ENCODE data around the gene MINK1. TPM values are rescaled to one million over a fixed set of nuclear protein-coding genes. Genes with fewer than 3 reads are reported as not detected.
A peak's percentile ranks its signal among the peaks of the same experiment; 100 is the strongest.

Gene MINK1
- 100 to 1,000 TPM in 1 of 4 donors, 10 to 100 TPM in 3; 49.2 to 110 (median 64.7) TPM for polyA plus RNA-seq
- long read RNA-seq, donor 1 = 0 reads
- long read RNA-seq, donor 2, partial matches to known transcripts = 0 of 1 reads
- long read RNA-seq, donor 2, other reads (novel, unspliced or antisense) = 0 of 1 reads
- long read RNA-seq, donor 3, partial matches to known transcripts = 33 of 34 reads
- long read RNA-seq, donor 3, other reads (novel, unspliced or antisense) = 0 of 34 reads
- long read RNA-seq, donor 4 = 0 reads
- long read RNA-seq, donor 5, partial matches to known transcripts = 5 of 5 reads
- long read RNA-seq, donor 5, other reads (novel, unspliced or antisense) = 0 of 5 reads
- long read RNA-seq, donor 6, full-length matches to known transcripts = 2 of 18 reads
- long read RNA-seq, donor 6, partial matches to known transcripts = 16 of 18 reads
- long read RNA-seq, donor 6, other reads (novel, unspliced or antisense) = 0 of 18 reads
- long read RNA-seq, donor 7, partial matches to known transcripts = 0 of 1 reads
- long read RNA-seq, donor 7, other reads (novel, unspliced or antisense) = 0 of 1 reads
- long read RNA-seq, donor 8 = 0 reads
- long read RNA-seq, donor 9, full-length matches to known transcripts = 1 of 1 reads
- long read RNA-seq, donor 9, partial matches to known transcripts = 0 of 1 reads
- long read RNA-seq, donor 9, other reads (novel, unspliced or antisense) = 0 of 1 reads
- long read RNA-seq, donor 10, partial matches to known transcripts = 11 of 11 reads
- long read RNA-seq, donor 10, other reads (novel, unspliced or antisense) = 0 of 11 reads

DNA sequence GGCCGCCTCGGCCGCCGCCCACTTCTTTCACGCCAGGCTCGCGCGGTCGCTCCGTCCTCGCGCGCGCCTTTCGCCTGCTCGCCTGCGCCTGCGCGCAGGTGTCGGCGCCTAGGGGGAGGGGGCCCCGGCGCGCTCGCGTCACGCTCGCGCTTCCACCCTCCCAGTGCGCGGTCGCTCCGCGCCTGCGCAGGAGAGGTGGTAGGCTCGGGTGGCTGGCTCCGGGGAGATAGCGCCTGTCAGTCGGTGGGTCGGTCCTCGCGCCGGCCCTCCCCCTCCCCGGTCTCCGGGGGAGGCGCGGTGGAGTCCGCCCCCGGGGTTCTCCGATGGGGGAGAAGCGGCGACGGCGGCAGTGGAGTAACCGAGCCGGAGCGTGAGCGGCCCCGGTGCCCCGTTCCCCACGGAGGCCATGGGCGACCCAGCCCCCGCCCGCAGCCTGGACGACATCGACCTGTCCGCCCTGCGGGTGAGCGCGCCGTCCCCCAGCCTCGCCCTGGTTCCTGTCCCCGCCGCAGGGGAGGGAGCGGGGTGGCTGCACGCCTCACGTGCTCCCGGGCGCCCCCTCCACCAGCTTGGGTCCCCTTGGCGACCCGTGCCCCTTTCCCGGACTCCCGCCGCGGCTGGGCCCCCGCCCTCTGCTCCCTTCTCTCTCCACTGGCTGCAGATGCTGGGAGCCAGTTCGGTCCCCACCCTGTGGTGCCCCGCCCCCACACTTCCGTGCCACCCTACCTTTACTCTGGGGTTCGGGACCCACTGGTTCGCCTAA, at the start of gene MINK1:
Gene MINK1, plus strand, starts transcription at position 163 of the 763 bp plus-strand sequence. Its CDS starts 244 bp downstream, at position 407.
- H3K9me3 ChIP-seq (ENCODE audit: control insufficient read depth in 2 of 2, insufficient read depth in 1 of 2, low read depth in 1 of 2, low read length in 1 of 2) = no peaks in the 10 kb centered on the region
- peaks cover 3 to 28% (median 10%) of the 10 kb centered on the region in 3 donors for H3K4me1 ChIP-seq (ENCODE audit: control insufficient read depth in 3 of 3, insufficient read depth in 2 of 3, low read depth in 1 of 3, low read length in 2 of 3)
- H3K27me3 ChIP-seq (ENCODE audit: control insufficient read depth in 3 of 3, insufficient read depth in 3 of 3, low read length in 3 of 3) = no peaks in the 10 kb centered on the region
- DNase-seq = peak; percentile 96 to 98
- WGBS, 3 donors = 0 to 1% (median 0%) methylated on average over 37 to 91 of the region's 91 CpGs
- no peak for FAIRE-seq
- peaks cover 0 to 21% (median 7%) of the 10 kb centered on the region in 3 donors for H3K36me3 ChIP-seq (ENCODE audit: control insufficient read depth in 3 of 3, insufficient read depth in 2 of 3, low read depth in 1 of 3, low read length in 3 of 3)
- H3K27ac ChIP-seq (ENCODE audit: low read depth in 1 of 3, low read length in 2 of 3) = peak within 1 kb of the TSS; percentile 86 to 97 (median 95)
- peak within 1 kb of the TSS; percentile 56 to 93 (median 90) for H3K4me3 ChIP-seq (ENCODE audit: low read depth in 1 of 3, low read length in 3 of 3)

DNA sequence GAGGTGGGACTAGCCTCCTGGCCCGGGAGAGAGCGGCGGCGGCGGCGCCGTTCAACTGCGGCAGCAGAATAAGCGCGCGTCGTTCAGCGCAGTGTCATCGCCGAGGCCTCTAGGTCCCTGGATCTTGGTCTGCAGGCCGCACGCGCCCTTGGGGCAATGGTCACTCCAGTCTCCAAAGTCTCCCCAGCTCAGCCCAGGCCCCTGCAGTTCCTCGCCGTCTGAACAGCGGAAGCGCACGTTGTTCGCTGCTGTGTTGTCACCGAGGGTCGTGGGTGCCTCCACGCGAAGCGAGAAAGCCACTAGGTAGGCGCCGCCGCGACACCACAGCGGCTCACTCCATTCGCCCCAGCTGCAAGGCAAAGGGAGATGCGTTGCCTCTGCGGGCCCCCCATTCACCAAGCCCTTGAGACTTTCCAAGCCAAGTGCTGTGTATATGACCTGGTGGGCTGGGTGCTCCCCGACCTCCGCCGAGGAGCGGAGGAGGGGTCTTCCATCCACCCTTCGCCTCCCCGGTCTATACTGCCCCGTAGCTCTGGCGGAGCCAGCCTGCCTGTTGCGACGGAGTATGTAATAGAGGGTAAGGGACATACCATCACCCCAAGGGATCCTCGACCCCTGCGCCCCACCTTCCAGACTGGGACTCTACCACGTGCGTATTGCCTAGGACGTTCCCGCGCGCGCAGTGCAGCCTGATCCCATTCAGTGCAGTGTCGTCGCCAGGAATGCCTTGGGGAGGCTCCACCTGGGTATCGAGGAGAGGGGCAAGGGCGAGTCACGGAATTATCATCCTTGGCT, 47.6 kb upstream of the MINK1 start:
- FAIRE-seq = no peak
- Histone ChIP-seq H3K36me3 (ENCODE audit: control insufficient read depth in 3 of 3, insufficient read depth in 2 of 3, low read depth in 1 of 3, low read length in 3 of 3) (peaks cover 0 to 12% (median 0%) of the 10 kb centered on the region in 3 donors), H3K9me3 (ENCODE audit: control insufficient read depth in 2 of 2, insufficient read depth in 1 of 2, low read depth in 1 of 2, low read length in 1 of 2) (peaks cover 0 to 6% of the 10 kb centered on the region in 2 donors), H3K4me1 (ENCODE audit: control insufficient read depth in 3 of 3, insufficient read depth in 2 of 3, low read depth in 1 of 3, low read length in 2 of 3) (peaks cover 0 to 37% (median 10%) of the 10 kb centered on the region in 3 donors), H3K27me3 (ENCODE audit: control insufficient read depth in 3 of 3, insufficient read depth in 3 of 3, low read length in 3 of 3) (peaks cover 0 to 46% (median 10%) of the 10 kb centered on the region in 3 donors), H3K4me3 (ENCODE audit: low read depth in 1 of 3, low read length in 3 of 3) (peak overlapping the region in 1 of 3 donors; percentile 6), H3K27ac (ENCODE audit: low read depth in 1 of 3, low read length in 2 of 3) (no peak overlapping the region)
- 18 to 76% (median 62%) methylated on average over 57 to 61 of the region's 61 CpGs for WGBS, 3 donors
- DNase-seq = peak in 1 of 2 donors; percentile 74

DNA sequence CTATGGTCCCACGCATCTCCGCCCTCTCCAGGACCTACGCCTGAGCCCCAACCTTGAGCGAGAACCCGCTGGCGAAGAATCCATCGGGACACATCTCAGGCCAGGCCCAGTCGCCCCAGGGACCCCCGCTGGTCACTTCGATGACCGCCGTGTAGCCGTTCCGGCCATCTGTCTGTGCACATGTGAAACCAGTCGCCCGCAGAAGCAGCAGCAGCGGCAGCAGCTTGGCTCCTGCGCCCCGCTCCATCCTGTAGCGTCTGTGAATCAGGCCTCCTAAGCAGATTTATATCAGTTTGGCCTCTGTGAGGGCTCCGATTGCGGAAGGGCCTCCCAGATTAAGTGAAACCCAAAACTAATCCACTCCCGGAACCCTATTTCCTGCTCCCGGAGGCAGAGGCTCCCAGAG, 47.0 kb upstream of the MINK1 start, which contains the start of gene VMO1:
Gene VMO1, minus strand, starts transcription at position 259 of the 406 bp plus-strand sequence. Its CDS starts 12 bp downstream, at position 247.
- H3K36me3 ChIP-seq (ENCODE audit: control insufficient read depth in 3 of 3, insufficient read depth in 2 of 3, low read depth in 1 of 3, low read length in 3 of 3) = peaks cover 0 to 12% (median 0%) of the 10 kb centered on the region in 3 donors
- peak within 1 kb of the TSS; percentile 12 to 99 (median 98) for H3K27ac ChIP-seq (ENCODE audit: low read depth in 1 of 3, low read length in 2 of 3)
- peaks cover 0 to 38% (median 10%) of the 10 kb centered on the region in 3 donors for H3K4me1 ChIP-seq (ENCODE audit: control insufficient read depth in 3 of 3, insufficient read depth in 2 of 3, low read depth in 1 of 3, low read length in 2 of 3)
- DNase-seq (peak in 1 of 2 donors; percentile 43), FAIRE-seq (no peak)
- H3K4me3 ChIP-seq (ENCODE audit: low read depth in 1 of 3, low read length in 3 of 3) = peak within 1 kb of the TSS in 1 of 3 donors; percentile 6
- peaks cover 0 to 46% (median 10%) of the 10 kb centered on the region in 3 donors for H3K27me3 ChIP-seq (ENCODE audit: control insufficient read depth in 3 of 3, insufficient read depth in 3 of 3, low read length in 3 of 3)
- WGBS, 3 donors = 13 to 68% (median 59%) methylated on average over 24 of the region's 24 CpGs
- H3K9me3 ChIP-seq (ENCODE audit: control insufficient read depth in 2 of 2, insufficient read depth in 1 of 2, low read depth in 1 of 2, low read length in 1 of 2) = peaks cover 0 to 6% of the 10 kb centered on the region in 2 donors

DNA sequence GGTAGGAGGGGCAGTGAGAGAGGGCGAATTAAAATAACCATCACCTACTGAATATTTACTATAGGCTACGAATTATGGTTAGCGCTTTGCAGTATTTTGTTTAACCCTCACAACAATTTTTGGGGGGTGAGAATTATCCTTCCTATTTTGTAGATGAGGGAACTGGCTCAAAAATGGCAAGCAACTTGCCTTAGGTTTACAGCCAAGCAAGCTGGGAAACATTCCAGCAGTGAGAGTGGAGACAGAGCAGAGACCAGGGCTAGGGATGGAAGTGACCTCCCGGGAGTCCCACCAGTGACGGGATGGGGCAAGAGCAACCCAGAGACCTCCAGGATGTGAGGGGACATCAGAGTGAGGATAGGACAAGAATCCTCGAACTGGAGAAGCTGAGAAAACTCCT, 46.6 kb upstream of the MINK1 start:
- FAIRE-seq (no peak), DNase-seq (peak in 1 of 2 donors; percentile 40)
- Histone ChIP-seq H3K36me3 (ENCODE audit: control insufficient read depth in 3 of 3, insufficient read depth in 2 of 3, low read depth in 1 of 3, low read length in 3 of 3) (peaks cover 0 to 10% (median 0%) of the 10 kb centered on the region in 3 donors), H3K27ac (ENCODE audit: low read depth in 1 of 3, low read length in 2 of 3) (peak overlapping the region in 2 of 3 donors; percentile 12 to 98), H3K4me1 (ENCODE audit: control insufficient read depth in 3 of 3, insufficient read depth in 2 of 3, low read depth in 1 of 3, low read length in 2 of 3) (peaks cover 0 to 41% (median 10%) of the 10 kb centered on the region in 3 donors), H3K9me3 (ENCODE audit: control insufficient read depth in 2 of 2, insufficient read depth in 1 of 2, low read depth in 1 of 2, low read length in 1 of 2) (peaks cover 0 to 6% of the 10 kb centered on the region in 2 donors), H3K27me3 (ENCODE audit: control insufficient read depth in 3 of 3, insufficient read depth in 3 of 3, low read length in 3 of 3) (peaks cover 0 to 46% (median 10%) of the 10 kb centered on the region in 3 donors), H3K4me3 (ENCODE audit: low read depth in 1 of 3, low read length in 3 of 3) (no peak overlapping the region)
- 24 to 64% (median 58%) methylated on average over 6 of the region's 6 CpGs for WGBS, 3 donors

DNA sequence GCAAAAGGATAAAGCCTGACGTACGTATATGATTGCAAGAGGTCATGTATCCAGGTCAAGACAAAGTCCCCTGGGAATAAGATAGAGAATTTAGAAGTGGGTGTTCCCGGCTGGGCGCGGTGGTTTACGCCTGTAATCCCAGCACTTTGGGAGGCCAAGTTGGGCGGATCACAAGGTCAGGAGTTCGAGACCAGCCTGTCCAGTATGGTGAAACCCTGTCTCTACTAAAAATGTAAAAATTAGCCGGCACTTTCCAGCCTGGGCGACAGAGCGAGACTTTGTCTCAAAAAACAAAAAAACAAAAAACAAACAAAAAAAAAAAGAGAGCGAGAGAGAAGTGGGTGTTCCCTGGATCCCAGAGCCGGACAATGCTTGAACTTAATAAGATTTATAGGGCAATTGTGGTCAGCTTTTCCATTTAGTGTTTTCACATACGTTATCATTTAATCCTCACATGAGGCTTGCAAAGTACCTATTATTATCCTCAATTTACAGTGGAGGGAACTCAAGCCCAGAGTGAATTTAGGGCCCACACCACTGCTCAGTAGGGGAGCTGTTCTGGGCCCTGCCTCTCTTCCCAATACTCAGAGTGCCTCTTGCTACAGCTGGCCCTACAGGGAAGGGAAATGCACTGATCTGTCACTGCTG, 44.9 kb upstream of the MINK1 start:
- Histone ChIP-seq H3K4me3 (ENCODE audit: low read depth in 1 of 3, low read length in 3 of 3) (peak overlapping the region in 2 of 3 donors; percentile 87 to 95), H3K27ac (ENCODE audit: low read depth in 1 of 3, low read length in 2 of 3) (peak overlapping the region; percentile 98 to 100 (median 99)), H3K4me1 (ENCODE audit: control insufficient read depth in 3 of 3, insufficient read depth in 2 of 3, low read depth in 1 of 3, low read length in 2 of 3) (peaks cover 0 to 41% (median 10%) of the 10 kb centered on the region in 3 donors), H3K9me3 (ENCODE audit: control insufficient read depth in 2 of 2, insufficient read depth in 1 of 2, low read depth in 1 of 2, low read length in 1 of 2) (no peaks in the 10 kb centered on the region), H3K27me3 (ENCODE audit: control insufficient read depth in 3 of 3, insufficient read depth in 3 of 3, low read length in 3 of 3) (peaks cover 0 to 37% (median 6%) of the 10 kb centered on the region in 3 donors), H3K36me3 (ENCODE audit: control insufficient read depth in 3 of 3, insufficient read depth in 2 of 3, low read depth in 1 of 3, low read length in 3 of 3) (no peaks in the 10 kb centered on the region)
- FAIRE-seq (no peak), DNase-seq (no peak)
- WGBS, 3 donors = 36 to 59% (median 51%) methylated on average over 14 of the region's 14 CpGs

DNA sequence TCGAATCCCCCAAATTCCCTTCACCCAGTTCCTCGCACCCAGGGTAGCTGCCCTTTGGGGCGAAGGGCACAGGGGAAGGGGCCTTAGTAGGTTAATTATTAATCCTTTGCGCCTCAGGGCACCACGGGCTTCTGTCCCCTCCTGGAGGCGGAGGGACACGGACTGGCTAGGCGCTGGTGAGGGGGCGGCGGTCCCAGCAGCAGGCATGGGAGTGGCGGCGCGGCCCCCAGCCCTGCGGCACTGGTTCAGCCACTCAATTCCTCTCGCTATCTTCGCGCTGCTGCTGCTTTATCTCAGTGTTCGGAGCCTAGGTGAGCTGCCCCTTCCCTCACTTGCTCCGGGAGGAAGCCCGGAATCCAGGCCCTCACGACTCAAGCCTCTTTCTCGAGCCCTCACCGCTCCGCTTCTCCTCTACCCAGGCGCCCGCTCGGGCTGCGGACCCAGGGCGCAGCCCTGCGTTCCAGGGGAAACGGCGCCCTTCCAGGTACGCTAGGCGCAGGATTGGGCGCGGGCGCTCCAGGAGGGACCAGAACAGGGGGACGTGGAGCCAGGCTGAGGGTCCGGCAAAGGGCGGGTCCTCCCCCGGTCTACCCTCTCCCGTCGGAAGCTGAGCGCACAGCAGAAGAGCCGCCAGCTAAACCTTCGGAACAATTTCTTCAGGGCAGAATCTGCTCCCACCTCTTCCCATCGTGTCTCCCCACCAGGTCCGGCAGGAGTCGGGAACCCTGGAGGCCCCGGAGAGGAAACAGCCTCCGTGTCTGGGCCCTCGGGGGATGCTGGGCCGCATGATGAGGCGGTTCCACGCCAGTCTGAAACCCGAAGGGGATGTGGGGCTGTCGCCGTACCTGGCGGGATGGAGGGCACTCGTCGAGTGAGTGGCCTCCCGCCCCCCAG, 44.1 kb upstream of the MINK1 start, which contains the start of gene GLTPD2:
Gene GLTPD2, plus strand, starts transcription at position 158 of the 894 bp plus-strand sequence. Its CDS starts 48 bp downstream, at position 206.
- Histone ChIP-seq H3K36me3 (ENCODE audit: control insufficient read depth in 3 of 3, insufficient read depth in 2 of 3, low read depth in 1 of 3, low read length in 3 of 3) (no peaks in the 10 kb centered on the region), H3K27me3 (ENCODE audit: control insufficient read depth in 3 of 3, insufficient read depth in 3 of 3, low read length in 3 of 3) (peaks cover 0 to 30% (median 5%) of the 10 kb centered on the region in 3 donors), H3K4me1 (ENCODE audit: control insufficient read depth in 3 of 3, insufficient read depth in 2 of 3, low read depth in 1 of 3, low read length in 2 of 3) (peaks cover 0 to 41% (median 10%) of the 10 kb centered on the region in 3 donors), H3K9me3 (ENCODE audit: control insufficient read depth in 2 of 2, insufficient read depth in 1 of 2, low read depth in 1 of 2, low read length in 1 of 2) (no peaks in the 10 kb centered on the region), H3K27ac (ENCODE audit: low read depth in 1 of 3, low read length in 2 of 3) (peak within 1 kb of the TSS; percentile 98 to 100 (median 99)), H3K4me3 (ENCODE audit: low read depth in 1 of 3, low read length in 3 of 3) (peak within 1 kb of the TSS; percentile 48 to 95 (median 87))
- WGBS, 3 donors = 9 to 22% (median 22%) methylated on average over 50 to 62 of the region's 62 CpGs
- DNase-seq (peak; percentile 69 to 84), FAIRE-seq (no peak)

Measured in small intestine (tissue), 16 donors.